H1 (cell line): ENCODE measurements around the gene METAP1D. TPM values are rescaled to one million over a fixed set of nuclear protein-coding genes. Genes with fewer than 3 reads are reported as not detected.

Experiments
- CBX5 ChIP-seq: fragments of 300-800, 300-1000 bp; sonication (generic); IDR thresholded peaks from 2 replicates; pipeline ENCODE4 v1.7.1; 2016; ENCODE audit warnings: antibody characterized with exemption, low read length, low read depth
- CEBPB ChIP-seq: IDR thresholded peaks from 2 replicates; pipeline ENCODE4 v1.6.1; 2012; ENCODE audit warnings: low read depth, low read length
- CHD2 ChIP-seq: IDR thresholded peaks from 2 replicates; pipeline ENCODE4 v1.6.1; 2012; ENCODE audit warnings: low read length, improper control_type of control experiment
- CHD7 ChIP-seq: fragments of 300-600 bp; sonication (generic); IDR thresholded peaks from 2 replicates; pipeline ENCODE4 v1.7.1; 2012; ENCODE audit warnings: low read length, moderate library complexity, mild to moderate bottlenecking, inconsistent platforms; ENCODE audit not compliant: insufficient replicate concordance
- EP300 ChIP-seq, 2 experiments: IDR thresholded peaks; 1 replicate in 1 of 2; 2 replicates in 1 of 2; pipeline ENCODE4 v1.6.1; 2011 to 2012; ENCODE audit warnings: low read depth in 2 of 2, low read length in 2 of 2, mild to moderate bottlenecking in 2 of 2, borderline replicate concordance in 1 of 2, inconsistent platforms in 1 of 2, moderate library complexity in 1 of 2
- POLR2A ChIP-seq, 2 experiments: IDR thresholded peaks; 1 replicate in 1 of 2; 2 replicates in 1 of 2; pipeline ENCODE4 v1.6.1; 2011; ENCODE audit warnings: low read depth in 2 of 2, low read length in 2 of 2, mild to moderate bottlenecking in 2 of 2; ENCODE audit errors: control extremely low read depth in 1 of 2
- RNF2 ChIP-seq: fragments of 200-900, 300-1000 bp; sonication (generic); IDR thresholded peaks from 2 replicates; pipeline ENCODE4 v1.7.1; 2016; ENCODE audit warnings: borderline replicate concordance, low read depth, mild to moderate bottlenecking, antibody characterized with exemption, low read length; ENCODE audit not compliant: poor library complexity, severe bottlenecking; ENCODE audit errors: missing control alignments
- SRF ChIP-seq: IDR thresholded peaks from 2 replicates; pipeline ENCODE4 v1.6.1; 2011; ENCODE audit warnings: mild to moderate bottlenecking, low read depth, low read length, moderate library complexity
- TCF12 ChIP-seq: IDR thresholded peaks from 2 replicates; pipeline ENCODE4 v1.6.1; 2011; ENCODE audit warnings: low read depth, mild to moderate bottlenecking, low read length
- TEAD4 ChIP-seq: IDR thresholded peaks from 2 replicates; pipeline ENCODE4 v1.6.1; 2012; ENCODE audit warnings: low read depth, low read length, inconsistent platforms, mixed read lengths
- polyA plus RNA-seq, 7 experiments: library from polyadenylated mRNA; depleted of rRNA in 3 of 7; stranded (reverse) in 5 of 7; unstranded in 2 of 7; fragments of >200 nt in 5 of 7; fragments of 200-250 nt in 2 of 7; gene quantifications; 1 replicate in 5 of 7; 2 replicates in 1 of 7; 4 replicates in 1 of 7; pipeline versions ENCODE4 v1.2.1 to v1.2.3, GENCODE V29; 2011 to 2013; ENCODE audit warnings: missing spikeins in 2 of 7, mixed read lengths in 2 of 7
- total RNA-seq: library from RNA; stranded (reverse); fragmentation: NEBNext Ultra II Directional; extraction: Animal tissue kit (Norgen Biotek cat#: 25700); gene quantifications from 2 replicates; pipeline ENCODE4 v1.2.1, GENCODE V29; 2021

Gene METAP1D
- total and polyA plus RNA-seq, 2 of the 8 experiments (the other 6 are each of a cell fraction or from before 2014, with no cell fraction given) = 3.9 to 6.2 TPM

- TF ChIP-seq CHD7 (no peak), CBX5 (no peak), RNF2 (peak; percentile 89), POLR2A (IDR thresholded peaks at IDR 0.05; ENCODE audit: control extremely low read depth in 1 of 2, low read depth in 2 of 2, low read length in 2 of 2) (no peak), CEBPB (no peak), SRF (no peak), EP300 (IDR thresholded peaks at IDR 0.05; ENCODE audit: borderline replicate concordance in 1 of 2, low read depth in 2 of 2, low read length in 2 of 2) (no peak), CHD2 (no peak), TCF12 (no peak), TEAD4 (no peak)
These were observed 90.5 kb downstream of the METAP1D start (continued) for GRCh38 chr2:172090044-172090961.
